GM23338 (cell line): ENCODE results near the gene SLC5A5. TPM values are rescaled to one million over a fixed set of nuclear protein-coding genes. Genes with fewer than 3 reads are reported as not detected.

Experiments
- ATAC-seq: fragments of 200-7000 bp; cut with Tn5 transposase; 3 replicates; pipeline ENCODE4 v1.9.1; 2020
- DNase-seq: peaks from one replicate; pipeline ENCODE4 v3.0.0-alpha.2; 2015; ENCODE audit warnings: low spot score
- H2AFZ ChIP-seq: fragments of 200-600 bp; sonication (generic); 2 replicates; pipeline ENCODE4 v1.8.0; 2016; ENCODE audit warnings: antibody characterized with exemption, mild to moderate bottlenecking, moderate library complexity
- H3F3A ChIP-seq: fragments of 200-600 bp; sonication (generic); replicated peaks from 2 replicates; pipeline ENCODE4 v1.8.0; 2017; ENCODE audit warnings: antibody characterized with exemption, mixed run types, low read depth
- H3K27ac ChIP-seq: fragments of 200-600 bp; sonication (generic); 2 replicates; pipeline ENCODE4 v1.6.1; 2016; ENCODE audit warnings: low read depth
- H3K27me3 ChIP-seq: fragments of 200-600 bp; sonication (generic); 2 replicates; pipeline ENCODE4 v1.8.0; 2016; ENCODE audit warnings: mild to moderate bottlenecking, mixed run types, moderate library complexity; ENCODE audit not compliant: insufficient read depth
- H3K36me3 ChIP-seq: fragments of 200-600 bp; sonication (generic); 2 replicates; pipeline ENCODE4 v1.8.0; 2016; ENCODE audit warnings: mild to moderate bottlenecking; ENCODE audit not compliant: insufficient read depth
- H3K4me1 ChIP-seq: fragments of 200-600 bp; sonication (generic); 2 replicates; pipeline ENCODE4 v1.8.0; 2016; ENCODE audit warnings: mild to moderate bottlenecking, moderate library complexity; ENCODE audit not compliant: insufficient read depth
- H3K4me2 ChIP-seq: fragments of 200-600 bp; sonication (generic); 2 replicates; pipeline ENCODE4 v1.7.1; 2017; ENCODE audit warnings: mixed run types
- H3K4me3 ChIP-seq: fragments of 200-600 bp; sonication (generic); 2 replicates; pipeline ENCODE4 v1.6.1; 2016; ENCODE audit warnings: mixed run types
- H3K79me2 ChIP-seq: fragments of 200-600 bp; sonication (generic); replicated peaks from 2 replicates; pipeline ENCODE4 v1.8.0; 2017; ENCODE audit warnings: mild to moderate bottlenecking; ENCODE audit not compliant: insufficient read depth
- H3K9me2 ChIP-seq: fragments of 200-600 bp; sonication (generic); 2 replicates; pipeline ENCODE4 v1.8.0; 2017; ENCODE audit not compliant: insufficient read depth
- H4K20me1 ChIP-seq: fragments of 200-600 bp; sonication (generic); replicated peaks from 2 replicates; pipeline ENCODE4 v1.8.0; 2017; ENCODE audit warnings: mild to moderate bottlenecking; ENCODE audit not compliant: insufficient read depth
- H3K27ac Mint-ChIP-seq: 2 replicates; pipeline ENCODE4 v1.8.0; 2020; ENCODE audit warnings: inconsistent platforms, mild to moderate bottlenecking, moderate library complexity, mixed read lengths
- H3K27me3 Mint-ChIP-seq: 3 replicates; pipeline ENCODE4 v1.8.0; 2022; ENCODE audit warnings: low read depth, mild to moderate bottlenecking, moderate library complexity, mixed read lengths, inconsistent platforms; ENCODE audit not compliant: insufficient read depth, poor library complexity
- H3K36me3 Mint-ChIP-seq: 3 replicates; pipeline ENCODE4 v1.8.0; 2021; ENCODE audit warnings: low read depth, mild to moderate bottlenecking, inconsistent platforms, moderate library complexity, mixed read lengths
- H3K4me1 Mint-ChIP-seq: 3 replicates; pipeline ENCODE4 v1.8.0; 2020; ENCODE audit warnings: mild to moderate bottlenecking, inconsistent platforms, mixed read lengths
- H3K4me3 Mint-ChIP-seq: 3 replicates; pipeline ENCODE4 v1.8.0; 2021; ENCODE audit warnings: moderate library complexity, mild to moderate bottlenecking, inconsistent platforms, mixed read lengths
- H3K9me3 Mint-ChIP-seq: 3 replicates; pipeline ENCODE4 v1.8.0; 2020; ENCODE audit warnings: moderate library complexity, mild to moderate bottlenecking, inconsistent platforms, mixed read lengths
- CREB1 ChIP-seq: fragments of 250-450 bp; sonication (Bioruptor Pico); IDR thresholded peaks from 2 replicates; pipeline ENCODE4 v1.5.0; 2020; ENCODE audit warnings: low read depth, mild to moderate bottlenecking, moderate library complexity
- EZH2 ChIP-seq: fragments of 200-600 bp; sonication (generic); IDR thresholded peaks from one replicate; pipeline ENCODE4 v1.8.0; 2017; ENCODE audit warnings: antibody characterized with exemption, mild to moderate bottlenecking, low read depth; ENCODE audit not compliant: unreplicated experiment
- EZH2phosphoT487 ChIP-seq: fragments of 200-600 bp; sonication (generic); IDR thresholded peaks from one replicate; pipeline ENCODE4 v1.8.1; 2018; ENCODE audit warnings: antibody characterized with exemption; ENCODE audit not compliant: unreplicated experiment
- JUNB ChIP-seq: IDR thresholded peaks from one replicate; pipeline ENCODE4 v1.6.1; 2016; ENCODE audit warnings: antibody characterized with exemption; ENCODE audit not compliant: unreplicated experiment
- NANOG ChIP-seq: IDR thresholded peaks from 2 replicates; pipeline ENCODE4 v1.6.1; 2016; ENCODE audit warnings: antibody characterized with exemption, borderline replicate concordance
- POLR2AphosphoS5 ChIP-seq: IDR thresholded peaks from 2 replicates; pipeline ENCODE4 v1.6.1; 2016; ENCODE audit warnings: antibody characterized with exemption, low read depth
- STAT1 ChIP-seq: IDR thresholded peaks from one replicate; pipeline ENCODE4 v1.6.1; 2016; ENCODE audit warnings: antibody characterized with exemption; ENCODE audit not compliant: unreplicated experiment
- ZNF114 ChIP-seq: fragments of 250-450 bp; sonication (Bioruptor Pico); IDR thresholded peaks from 2 replicates; pipeline ENCODE4 v1.5.0; 2020; ENCODE audit warnings: mild to moderate bottlenecking, moderate library complexity
- ZNF331 ChIP-seq: fragments of 250-450 bp; sonication (Bioruptor Pico); IDR thresholded peaks from 2 replicates; pipeline ENCODE4 v1.5.0; 2020; ENCODE audit warnings: low read depth, mild to moderate bottlenecking, moderate library complexity
- ZNF462 ChIP-seq: fragments of 250-450 bp; sonication (Bioruptor Pico); IDR thresholded peaks from 2 replicates; pipeline ENCODE4 v1.5.0; 2020; ENCODE audit warnings: mild to moderate bottlenecking, moderate library complexity
- polyA plus RNA-seq: library from polyadenylated mRNA; unstranded; fragments of >200 nt; fragmentation: Nextera tagmentation; extraction: Ambion mirVana; gene quantifications from 2 replicates; pipeline ENCODE4 v1.2.1, GENCODE V29; 2016
- total RNA-seq: library from RNA; depleted of rRNA; stranded (reverse); fragments of >200 nt; shearing (Covaris generic); gene quantifications from 2 replicates; pipeline ENCODE4 v1.2.3, GENCODE V29; 2014
- TF ChIP-seq, protein P1 (sequence below): IDR thresholded peaks from one replicate; pipeline ENCODE4 v1.6.1; 2018; ENCODE audit warnings: antibody characterized with exemption; ENCODE audit not compliant: unreplicated experiment
- TF ChIP-seq, protein P2 (sequence below), 2 experiments: fragments of 200-600 bp in 1 of 2; sonication (generic) in 1 of 2; conservative IDR thresholded peaks; 2 replicates each; pipeline versions ENCODE4 v1.5.1 to v1.6.1; 2016 to 2017; ENCODE audit warnings: antibody characterized with exemption in 2 of 2, low read depth in 2 of 2, mild to moderate bottlenecking in 2 of 2, moderate library complexity in 1 of 2
- TF ChIP-seq, protein P3 (sequence below): IDR thresholded peaks from 2 replicates; pipeline ENCODE4 v1.6.1; 2016; ENCODE audit warnings: antibody characterized with exemption

The SLC5A5 gene
- total and polyA plus RNA-seq, 2 experiments from 2014 or later = 1.0 to 2.1 TPM

DNA sequence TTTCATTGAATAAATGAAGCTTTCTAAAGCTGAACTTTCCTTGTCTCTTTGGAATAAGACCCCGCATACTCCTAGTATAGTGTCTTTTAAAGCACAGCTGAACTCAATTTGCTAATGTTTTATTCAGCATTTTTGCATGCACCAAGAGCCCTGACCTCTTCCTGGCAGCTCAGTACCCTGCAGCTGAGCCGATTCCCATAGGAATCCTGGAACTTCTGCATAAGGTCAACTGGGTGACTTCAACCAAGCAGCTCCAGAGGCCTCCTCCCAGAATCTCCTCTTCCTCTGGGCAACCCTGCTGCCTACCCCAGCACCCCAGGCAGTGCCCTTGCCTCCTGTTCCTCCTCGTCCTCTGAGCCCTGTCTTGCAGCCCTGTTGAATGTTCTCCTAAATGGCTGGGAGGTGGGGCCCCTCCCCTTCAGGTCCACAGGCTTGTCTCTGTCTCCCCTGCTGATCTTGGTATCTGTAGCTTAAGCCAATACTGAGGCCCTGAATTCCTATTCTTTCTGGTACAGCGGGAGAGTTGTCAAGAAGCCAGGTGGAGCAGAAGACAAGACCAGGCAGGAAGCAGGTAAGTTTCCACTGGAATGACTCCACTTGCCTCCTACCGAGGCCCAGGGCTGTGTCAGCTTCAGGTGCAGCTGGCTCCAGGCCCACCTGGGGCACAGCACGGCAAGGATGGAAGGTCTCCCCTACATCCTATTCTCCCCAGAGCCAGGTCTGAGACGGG lies 37.4 kb downstream of the SLC5A5 start:
- Mint-ChIP-seq H3K27me3 (peaks cover 6% of the 10 kb centered on the region), H3K36me3 (peaks cover 13% of the 10 kb centered on the region; the same call in 2 of the 3 replicates), H3K9me3 (peaks cover 29% of the 10 kb centered on the region), H3K4me1 (peaks cover 5% of the 10 kb centered on the region; the same call in 2 of the 3 replicates), H3K4me3 (no peak overlapping the region; the same call in 2 of the 3 replicates), H3K27ac (no peak overlapping the region; the same call in 1 of the 2 replicates)
- H2AFZ ChIP-seq = 0 out of 2 replicates have a peak overlapping the region, but pooled peaks have one; percentile 43
- ATAC-seq (peak; percentile 93), DNase-seq (peak; percentile 52)
- no peaks in the 10 kb centered on the region for H3K27me3 ChIP-seq
- H3F3A ChIP-seq = peaks cover 3% of the 10 kb centered on the region; the same call in 1 of the 2 replicates
- H3K4me3 ChIP-seq = no peak overlapping the region
- no peaks in the 10 kb centered on the region for H3K9me2 ChIP-seq
- H4K20me1 ChIP-seq = no peaks in the 10 kb centered on the region
- no peaks in the 10 kb centered on the region for H3K79me2 ChIP-seq
- no peak overlapping the region for H3K4me2 ChIP-seq
- no peaks in the 10 kb centered on the region for H3K4me1 ChIP-seq
- no peak overlapping the region; the same call in 1 of the 2 replicates for H3K27ac ChIP-seq
- TF ChIP-seq, protein P1, sequence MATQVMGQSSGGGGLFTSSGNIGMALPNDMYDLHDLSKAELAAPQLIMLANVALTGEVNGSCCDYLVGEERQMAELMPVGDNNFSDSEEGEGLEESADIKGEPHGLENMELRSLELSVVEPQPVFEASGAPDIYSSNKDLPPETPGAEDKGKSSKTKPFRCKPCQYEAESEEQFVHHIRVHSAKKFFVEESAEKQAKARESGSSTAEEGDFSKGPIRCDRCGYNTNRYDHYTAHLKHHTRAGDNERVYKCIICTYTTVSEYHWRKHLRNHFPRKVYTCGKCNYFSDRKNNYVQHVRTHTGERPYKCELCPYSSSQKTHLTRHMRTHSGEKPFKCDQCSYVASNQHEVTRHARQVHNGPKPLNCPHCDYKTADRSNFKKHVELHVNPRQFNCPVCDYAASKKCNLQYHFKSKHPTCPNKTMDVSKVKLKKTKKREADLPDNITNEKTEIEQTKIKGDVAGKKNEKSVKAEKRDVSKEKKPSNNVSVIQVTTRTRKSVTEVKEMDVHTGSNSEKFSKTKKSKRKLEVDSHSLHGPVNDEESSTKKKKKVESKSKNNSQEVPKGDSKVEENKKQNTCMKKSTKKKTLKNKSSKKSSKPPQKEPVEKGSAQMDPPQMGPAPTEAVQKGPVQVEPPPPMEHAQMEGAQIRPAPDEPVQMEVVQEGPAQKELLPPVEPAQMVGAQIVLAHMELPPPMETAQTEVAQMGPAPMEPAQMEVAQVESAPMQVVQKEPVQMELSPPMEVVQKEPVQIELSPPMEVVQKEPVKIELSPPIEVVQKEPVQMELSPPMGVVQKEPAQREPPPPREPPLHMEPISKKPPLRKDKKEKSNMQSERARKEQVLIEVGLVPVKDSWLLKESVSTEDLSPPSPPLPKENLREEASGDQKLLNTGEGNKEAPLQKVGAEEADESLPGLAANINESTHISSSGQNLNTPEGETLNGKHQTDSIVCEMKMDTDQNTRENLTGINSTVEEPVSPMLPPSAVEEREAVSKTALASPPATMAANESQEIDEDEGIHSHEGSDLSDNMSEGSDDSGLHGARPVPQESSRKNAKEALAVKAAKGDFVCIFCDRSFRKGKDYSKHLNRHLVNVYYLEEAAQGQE = no peak
- TF ChIP-seq ZNF331 (CRISPR knock-in tag) (no peak), NANOG (no peak), EZH2phosphoT487 (no peak), ZNF114 (CRISPR knock-in tag) (no peak), EZH2 (no peak), CREB1 (CRISPR knock-in tag) (no peak), JUNB (no peak), ZNF462 (no peak), STAT1 (no peak), POLR2AphosphoS5 (no peak)
- TF ChIP-seq, protein P2, sequence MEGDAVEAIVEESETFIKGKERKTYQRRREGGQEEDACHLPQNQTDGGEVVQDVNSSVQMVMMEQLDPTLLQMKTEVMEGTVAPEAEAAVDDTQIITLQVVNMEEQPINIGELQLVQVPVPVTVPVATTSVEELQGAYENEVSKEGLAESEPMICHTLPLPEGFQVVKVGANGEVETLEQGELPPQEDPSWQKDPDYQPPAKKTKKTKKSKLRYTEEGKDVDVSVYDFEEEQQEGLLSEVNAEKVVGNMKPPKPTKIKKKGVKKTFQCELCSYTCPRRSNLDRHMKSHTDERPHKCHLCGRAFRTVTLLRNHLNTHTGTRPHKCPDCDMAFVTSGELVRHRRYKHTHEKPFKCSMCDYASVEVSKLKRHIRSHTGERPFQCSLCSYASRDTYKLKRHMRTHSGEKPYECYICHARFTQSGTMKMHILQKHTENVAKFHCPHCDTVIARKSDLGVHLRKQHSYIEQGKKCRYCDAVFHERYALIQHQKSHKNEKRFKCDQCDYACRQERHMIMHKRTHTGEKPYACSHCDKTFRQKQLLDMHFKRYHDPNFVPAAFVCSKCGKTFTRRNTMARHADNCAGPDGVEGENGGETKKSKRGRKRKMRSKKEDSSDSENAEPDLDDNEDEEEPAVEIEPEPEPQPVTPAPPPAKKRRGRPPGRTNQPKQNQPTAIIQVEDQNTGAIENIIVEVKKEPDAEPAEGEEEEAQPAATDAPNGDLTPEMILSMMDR (conservative IDR thresholded peaks at IDR 0.05; ENCODE audit: low read depth in 2 of 2) = no peak
- TF ChIP-seq, protein P3, sequence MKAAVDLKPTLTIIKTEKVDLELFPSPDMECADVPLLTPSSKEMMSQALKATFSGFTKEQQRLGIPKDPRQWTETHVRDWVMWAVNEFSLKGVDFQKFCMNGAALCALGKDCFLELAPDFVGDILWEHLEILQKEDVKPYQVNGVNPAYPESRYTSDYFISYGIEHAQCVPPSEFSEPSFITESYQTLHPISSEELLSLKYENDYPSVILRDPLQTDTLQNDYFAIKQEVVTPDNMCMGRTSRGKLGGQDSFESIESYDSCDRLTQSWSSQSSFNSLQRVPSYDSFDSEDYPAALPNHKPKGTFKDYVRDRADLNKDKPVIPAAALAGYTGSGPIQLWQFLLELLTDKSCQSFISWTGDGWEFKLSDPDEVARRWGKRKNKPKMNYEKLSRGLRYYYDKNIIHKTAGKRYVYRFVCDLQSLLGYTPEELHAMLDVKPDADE = no peak
- H3K36me3 ChIP-seq = peaks cover 11% of the 10 kb centered on the region; the same call in 1 of the 2 replicates
